ENCODE data around the gene GPR37.

GPR37 gene

DNA sequence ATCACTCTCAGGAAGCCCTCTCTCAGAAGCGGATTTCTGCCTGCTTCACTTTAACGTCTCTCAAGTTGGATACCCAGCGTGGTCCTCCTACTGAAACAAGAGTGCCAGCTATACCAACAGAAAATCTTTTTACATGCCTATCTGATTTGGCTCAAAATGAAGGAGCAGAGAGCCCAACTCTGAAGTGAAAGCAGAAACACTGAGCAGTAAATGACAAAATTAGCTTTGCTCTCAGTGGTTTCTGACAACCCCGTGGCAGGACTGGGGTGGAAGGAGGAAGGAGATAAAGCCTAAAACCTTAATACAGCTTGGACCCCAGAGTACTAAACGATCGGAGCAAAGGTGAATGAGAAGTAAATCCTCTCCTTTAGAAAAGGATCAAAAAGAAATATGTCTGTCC is 25.1 kb upstream of the GPR37 start:
- H2AFZ ChIP-seq (ENCODE audit: low read depth, low read length, severe bottlenecking) = no peak overlapping the region
- no peaks in the 10 kb centered on the region for H3K36me3 ChIP-seq (ENCODE audit: low read length)

DNA sequence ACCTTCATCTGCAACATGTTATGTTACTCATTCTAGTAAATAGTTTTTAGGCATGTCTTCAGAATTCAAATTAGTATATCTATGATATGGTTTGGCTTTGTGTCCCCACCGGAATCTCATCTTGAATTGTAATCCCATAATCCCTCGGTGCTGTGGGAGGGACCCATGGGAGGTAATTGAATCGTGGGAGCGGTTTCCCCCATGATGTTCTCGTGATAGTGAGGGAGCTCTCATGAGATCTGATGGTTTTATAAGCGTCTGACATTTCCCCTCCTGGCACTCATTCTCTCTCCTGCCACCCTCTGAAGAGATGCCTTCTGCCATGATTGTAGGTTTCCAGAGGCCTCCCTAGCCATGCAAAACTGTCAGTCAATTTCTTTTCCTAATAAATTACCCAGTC is 20.4 kb upstream of the GPR37 start:
- H2AFZ ChIP-seq (ENCODE audit: low read depth, low read length, severe bottlenecking) = no peak overlapping the region
- H3F3A ChIP-seq (ENCODE audit: insufficient read depth) = no peaks in the 10 kb centered on the region
- TF ChIP-seq EZH2phosphoT487 (conservative IDR thresholded peaks at IDR 0.05; ENCODE audit: low read length) (no peak), CTCF (IDR thresholded peaks at IDR 0.05; ENCODE audit: insufficient read depth, low read length, poor library complexity, severe bottlenecking) (no peak)
- H3K27me3 ChIP-seq (ENCODE audit: low read length) = no peaks in the 10 kb centered on the region
- H3K9ac ChIP-seq (ENCODE audit: low read length) = no peak overlapping the region
- H3K4me2 ChIP-seq (ENCODE audit: low read depth, low read length, poor library complexity, severe bottlenecking) = no peak overlapping the region
- H3K79me2 ChIP-seq (ENCODE audit: insufficient read depth, low read length) = no peaks in the 10 kb centered on the region
- H3K9me2 ChIP-seq (replicated peaks; ENCODE audit: insufficient read depth, low read length) = no peaks in the 10 kb centered on the region
- H3K27ac ChIP-seq (ENCODE audit: low read depth, low read length) = no peak overlapping the region
- H3K4me3 ChIP-seq (ENCODE audit: insufficient read depth, low read length, poor library complexity, severe bottlenecking) = no peak overlapping the region
- no peaks in the 10 kb centered on the region for H4K20me1 ChIP-seq (ENCODE audit: low read depth, low read length)
- H3K36me3 ChIP-seq (ENCODE audit: low read length) = no peaks in the 10 kb centered on the region
- no peaks in the 10 kb centered on the region for H3K9me3 ChIP-seq (ENCODE audit: insufficient read depth, low read length)

More for the DNA sequence above, 25.1 kb upstream of the GPR37 start:
- no peak overlapping the region for H3K9ac ChIP-seq (ENCODE audit: low read length)
- H3K4me3 ChIP-seq (ENCODE audit: insufficient read depth, low read length, poor library complexity, severe bottlenecking) = no peak overlapping the region
- peak overlapping the region; percentile 4 for H3K4me2 ChIP-seq (ENCODE audit: low read depth, low read length, poor library complexity, severe bottlenecking)
- no peak overlapping the region for H3K27ac ChIP-seq (ENCODE audit: low read depth, low read length)
- no peaks in the 10 kb centered on the region for H4K20me1 ChIP-seq (ENCODE audit: low read depth, low read length)
- no peaks in the 10 kb centered on the region for H3K9me3 ChIP-seq (ENCODE audit: insufficient read depth, low read length)
- H3K9me2 ChIP-seq (replicated peaks; ENCODE audit: insufficient read depth, low read length) = no peaks in the 10 kb centered on the region
- no peaks in the 10 kb centered on the region for H3F3A ChIP-seq (ENCODE audit: insufficient read depth)
- no peak for TF ChIP-seq CTCF (IDR thresholded peaks at IDR 0.05; ENCODE audit: insufficient read depth, low read length, poor library complexity, severe bottlenecking)
- TF ChIP-seq EZH2phosphoT487 (conservative IDR thresholded peaks at IDR 0.05; ENCODE audit: low read length) = no peak
- no peaks in the 10 kb centered on the region for H3K79me2 ChIP-seq (ENCODE audit: insufficient read depth, low read length)
- no peaks in the 10 kb centered on the region for H3K27me3 ChIP-seq (ENCODE audit: low read length)

GRCh38 chr7:124784879-124785818 is 19.6 kb upstream of the GPR37 start:
- TF ChIP-seq CTCF (IDR thresholded peaks at IDR 0.05; ENCODE audit: insufficient read depth, low read length, poor library complexity, severe bottlenecking) = peak; percentile 70
- TF ChIP-seq EZH2phosphoT487 (conservative IDR thresholded peaks at IDR 0.05; ENCODE audit: low read length) = no peak
- Histone ChIP-seq H3K36me3 (ENCODE audit: low read length) (no peaks in the 10 kb centered on the region), H3K27ac (ENCODE audit: low read depth, low read length) (no peak overlapping the region), H4K20me1 (ENCODE audit: low read depth, low read length) (no peaks in the 10 kb centered on the region), H3K9me3 (ENCODE audit: insufficient read depth, low read length) (no peaks in the 10 kb centered on the region), H3K4me2 (ENCODE audit: low read depth, low read length, poor library complexity, severe bottlenecking) (no peak overlapping the region), H2AFZ (ENCODE audit: low read depth, low read length, severe bottlenecking) (no peak overlapping the region), H3K27me3 (ENCODE audit: low read length) (no peaks in the 10 kb centered on the region), H3K9ac (ENCODE audit: low read length) (no peak overlapping the region), H3K79me2 (ENCODE audit: insufficient read depth, low read length) (no peaks in the 10 kb centered on the region), H3K9me2 (replicated peaks; ENCODE audit: insufficient read depth, low read length) (no peaks in the 10 kb centered on the region), H3K4me3 (ENCODE audit: insufficient read depth, low read length, poor library complexity, severe bottlenecking) (no peak overlapping the region), H3F3A (ENCODE audit: insufficient read depth) (no peaks in the 10 kb centered on the region)

Measured in SU-DHL-6 (cell line).